Activated CD4-positive, alpha-beta T cell treated with anti-CD3 and anti-CD28 coated beads for 24 hours (primary cell): ENCODE data around the gene TAF1B.
A peak's percentile ranks its signal among the peaks of the same experiment; 100 is the strongest.

Experiments
- DNase-seq, 2 donors: peaks; one replicate each; pipeline ENCODE4 v3.0.0-alpha.2; 2020; ENCODE audit warnings: low read depth in 2 of 2

Gene TAF1B

GRCh38 chr2:9941996-9942390 is 98.7 kb downstream of the TAF1B start:
- no peak for DNase-seq

GRCh38 chr2:9944330-9944758 is 101.1 kb downstream of the TAF1B start:
- no peak for DNase-seq

DNA sequence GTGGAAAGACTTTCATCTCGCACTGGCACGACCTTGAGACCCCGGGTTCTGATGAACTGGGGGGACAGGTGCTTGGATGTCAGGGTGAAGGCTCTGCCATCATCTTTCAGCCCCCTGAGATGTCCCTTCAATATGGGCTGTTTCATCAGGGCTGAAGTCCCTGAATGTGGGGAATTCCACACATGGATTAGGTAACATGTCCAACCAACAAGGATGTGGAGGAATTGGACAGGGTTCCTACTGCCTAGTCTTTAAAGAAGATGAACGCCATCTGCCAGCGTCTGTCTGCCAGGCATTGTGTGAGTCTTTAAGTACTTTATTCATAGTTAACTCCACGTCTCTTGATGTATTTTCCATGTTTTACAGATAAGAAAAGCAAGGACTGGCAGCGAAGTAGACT is 102.3 kb downstream of the TAF1B start:
- DNase-seq = no peak

- no peak for DNase-seq
These were observed 102.8 kb downstream of the TAF1B start for GRCh38 chr2:9946076-9946475.

DNA sequence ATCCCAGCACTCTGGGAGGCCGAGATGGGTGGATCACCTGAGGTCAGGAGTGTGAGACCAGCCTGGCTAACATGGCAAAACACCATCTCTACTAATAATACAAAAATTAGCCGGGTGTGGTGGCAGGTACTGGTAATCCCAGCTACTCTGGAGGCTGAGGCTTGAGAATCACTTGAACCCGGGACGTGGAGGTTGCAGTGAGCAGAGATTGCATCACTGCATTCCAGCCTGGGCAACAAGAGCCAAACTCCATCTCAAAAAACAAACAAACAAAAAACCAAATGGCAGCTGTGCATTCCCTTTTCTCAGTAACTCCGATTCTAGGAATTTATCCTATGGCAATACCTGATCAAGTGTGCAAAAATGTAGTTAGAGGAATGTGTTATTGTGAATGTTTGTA is 103.5 kb downstream of the TAF1B start:
- no peak for DNase-seq

DNA sequence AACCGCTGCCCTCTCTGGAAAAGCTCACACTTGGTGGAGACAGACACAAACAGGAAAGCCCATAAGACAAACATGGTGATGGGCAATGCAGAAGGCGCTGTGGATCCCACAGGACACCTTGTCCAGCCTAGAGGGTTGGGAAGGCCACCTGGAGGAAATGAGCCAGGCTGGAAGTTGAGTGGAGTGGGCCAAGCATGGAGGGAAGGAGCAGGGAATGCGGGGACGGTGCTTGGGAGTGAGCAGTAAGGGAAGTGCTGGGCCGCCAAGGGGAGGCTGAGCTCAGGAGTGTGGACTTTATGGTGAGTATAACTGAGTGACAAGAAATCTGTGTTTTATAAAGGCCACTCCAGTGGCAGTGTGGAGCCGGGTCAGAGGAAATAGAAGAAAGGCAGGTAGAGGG is 105.4 kb downstream of the TAF1B start:
- no peak for DNase-seq

GRCh38 chr2:9949239-9949991 is 106.1 kb downstream of the TAF1B start:
- DNase-seq = no peak

DNA sequence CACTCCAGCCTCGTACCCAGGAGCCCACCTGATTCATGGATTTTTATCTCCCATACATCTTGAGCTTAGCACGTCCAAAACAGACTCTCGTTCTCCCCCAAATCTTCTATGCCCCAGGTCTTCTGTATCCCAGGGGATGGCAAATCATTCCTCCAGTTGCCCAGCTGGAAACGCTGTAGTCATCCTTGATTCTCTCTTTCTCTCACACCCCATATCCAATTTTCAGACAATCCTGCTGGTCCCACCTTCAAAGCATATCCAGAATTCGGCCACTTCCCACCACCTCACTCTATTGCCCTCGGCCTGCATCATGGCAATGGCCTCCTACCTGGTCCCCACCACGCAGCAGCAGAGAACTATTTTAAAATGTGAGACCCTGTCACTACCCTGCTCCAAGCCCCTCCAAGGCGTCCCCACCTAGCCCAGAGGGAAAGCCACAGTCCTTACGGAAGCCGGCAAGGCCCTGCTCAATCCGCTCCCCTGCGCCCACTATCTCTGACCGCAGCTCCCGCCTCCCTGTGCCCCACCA is 106.8 kb downstream of the TAF1B start:
- no peak for DNase-seq

GRCh38 chr2:9950521-9951271 is 107.4 kb downstream of the TAF1B start:
- peak; percentile 18 to 25 for DNase-seq

DNA sequence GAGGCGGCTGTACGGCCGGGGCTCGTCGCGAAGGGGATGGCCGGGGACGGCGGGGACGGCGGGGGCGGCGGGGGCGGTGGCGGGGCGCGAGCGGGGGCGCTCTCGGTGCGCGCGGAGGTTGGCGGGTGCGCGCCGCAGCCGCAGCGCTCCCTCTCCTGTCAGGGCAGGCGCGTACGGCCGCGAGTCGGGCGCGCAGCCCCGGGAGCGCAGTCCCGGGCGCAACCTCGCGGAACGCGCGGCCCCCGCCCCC is 107.9 kb downstream of the TAF1B start:
- no peak for DNase-seq

DNA sequence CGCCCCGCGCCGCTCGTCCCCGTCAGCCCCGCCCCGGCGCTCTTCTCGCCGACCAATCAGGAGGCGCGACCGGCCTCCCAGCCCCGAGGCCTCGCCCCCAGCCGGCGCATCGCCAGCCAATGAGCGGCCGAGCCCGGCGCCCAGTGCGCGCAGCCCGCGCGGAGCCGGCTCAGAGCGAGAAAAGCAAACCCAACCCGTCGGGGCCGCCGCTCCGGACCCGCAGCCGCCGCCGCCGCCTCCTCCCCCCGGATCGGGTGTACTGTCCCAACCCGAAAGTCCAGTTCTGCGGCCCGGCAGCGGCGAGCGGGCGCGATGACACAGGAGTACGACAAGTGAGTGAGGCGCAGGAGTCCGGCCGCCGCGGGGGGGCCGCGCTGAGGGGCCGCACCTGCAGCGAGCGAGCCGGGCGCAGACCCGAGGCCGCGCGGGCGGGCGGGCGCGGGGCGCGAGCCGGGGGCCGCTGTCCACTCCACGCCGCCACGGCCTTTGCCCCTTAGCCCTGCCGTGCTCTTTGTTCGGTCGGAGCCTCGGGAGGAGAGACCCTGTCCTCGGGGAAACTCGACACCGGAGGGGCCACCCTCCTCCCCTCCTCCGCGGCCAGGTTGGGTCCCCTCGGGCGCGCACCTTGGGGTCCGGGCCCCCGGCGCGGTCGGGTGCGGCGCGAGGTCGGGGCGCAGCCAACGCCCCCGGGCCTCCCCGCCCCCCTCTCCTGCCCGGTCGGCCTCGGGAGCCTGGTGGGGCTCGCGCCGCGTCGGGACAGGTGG is 108.4 kb downstream of the TAF1B start, which contains the start of gene GRHL1:
Gene GRHL1 (plus strand): TSS at position 172 of the 764 bp plus-strand sequence. CDS start 141 bp downstream, at position 313.
- peak; percentile 79 to 84 for DNase-seq

DNA sequence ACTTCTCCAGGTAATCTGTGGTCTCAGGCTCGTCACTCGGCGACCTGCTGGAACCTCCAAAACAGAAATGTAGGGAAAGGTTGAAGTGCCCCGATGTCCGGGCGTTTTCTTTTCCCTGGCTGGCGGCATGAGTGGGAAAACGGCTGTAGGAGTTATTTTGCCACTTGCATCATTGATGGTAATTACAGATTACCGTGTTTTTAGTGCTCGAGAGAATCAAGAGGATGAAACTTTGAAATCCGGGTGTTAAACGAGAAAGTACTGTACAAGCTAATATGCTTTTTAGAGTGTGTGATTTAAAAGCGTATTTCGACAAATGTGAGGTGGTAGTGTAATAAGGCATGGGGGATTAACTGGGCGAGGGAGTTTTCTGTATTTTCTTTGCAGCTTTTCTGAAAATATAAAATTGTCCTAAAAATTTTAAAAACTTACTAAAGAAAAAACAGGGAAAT is 109.0 kb downstream of the TAF1B start:
- DNase-seq = no peak

- no peak for DNase-seq
These were observed 109.7 kb downstream of the TAF1B start for GRCh38 chr2:9952856-9953503.

DNA sequence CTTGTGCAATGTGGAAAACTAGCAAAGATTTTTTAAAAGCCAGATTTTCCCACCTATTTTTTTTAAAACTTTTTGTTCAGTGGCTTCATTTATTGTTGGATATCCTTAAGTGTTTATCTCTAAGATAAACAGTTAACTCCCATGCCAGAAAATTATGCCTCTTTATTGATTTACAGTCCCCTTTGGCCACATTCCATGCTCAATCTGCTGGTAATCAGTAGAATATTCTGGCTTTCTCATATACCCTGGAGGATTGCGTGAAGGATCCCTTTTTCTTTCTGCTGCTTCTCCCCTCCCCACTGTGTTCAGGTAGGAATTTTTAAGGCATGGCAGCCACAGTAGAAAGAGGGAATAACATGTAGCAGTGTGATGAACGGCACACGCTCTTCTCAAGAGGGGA is 110.9 kb downstream of the TAF1B start:
- DNase-seq = no peak

DNA sequence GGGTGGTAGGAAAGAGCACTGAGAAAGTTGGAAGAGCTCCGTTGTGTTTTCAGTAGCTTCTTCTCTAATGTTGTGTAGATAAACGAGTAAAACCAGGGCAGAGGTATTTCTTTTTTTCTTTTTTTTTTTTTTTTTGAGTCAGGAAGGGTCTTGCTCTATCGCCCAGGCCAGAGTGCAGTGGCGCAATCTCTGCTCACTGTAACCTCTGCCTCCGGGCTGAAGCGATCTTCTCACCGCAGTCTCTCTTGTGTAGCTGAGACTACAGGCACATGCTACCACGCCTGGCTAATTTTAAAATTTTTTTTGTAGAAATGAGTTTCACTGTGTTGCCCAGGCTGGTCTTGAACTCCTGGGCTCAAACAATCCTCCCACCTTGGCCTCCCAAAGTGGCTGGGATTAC is 114.8 kb downstream of the TAF1B start:
- no peak for DNase-seq

- no peak for DNase-seq
These were observed 116.0 kb downstream of the TAF1B start for GRCh38 chr2:9959262-9959661.

- no peak for DNase-seq
These were observed 117.7 kb downstream of the TAF1B start for GRCh38 chr2:9961013-9961412.

DNA sequence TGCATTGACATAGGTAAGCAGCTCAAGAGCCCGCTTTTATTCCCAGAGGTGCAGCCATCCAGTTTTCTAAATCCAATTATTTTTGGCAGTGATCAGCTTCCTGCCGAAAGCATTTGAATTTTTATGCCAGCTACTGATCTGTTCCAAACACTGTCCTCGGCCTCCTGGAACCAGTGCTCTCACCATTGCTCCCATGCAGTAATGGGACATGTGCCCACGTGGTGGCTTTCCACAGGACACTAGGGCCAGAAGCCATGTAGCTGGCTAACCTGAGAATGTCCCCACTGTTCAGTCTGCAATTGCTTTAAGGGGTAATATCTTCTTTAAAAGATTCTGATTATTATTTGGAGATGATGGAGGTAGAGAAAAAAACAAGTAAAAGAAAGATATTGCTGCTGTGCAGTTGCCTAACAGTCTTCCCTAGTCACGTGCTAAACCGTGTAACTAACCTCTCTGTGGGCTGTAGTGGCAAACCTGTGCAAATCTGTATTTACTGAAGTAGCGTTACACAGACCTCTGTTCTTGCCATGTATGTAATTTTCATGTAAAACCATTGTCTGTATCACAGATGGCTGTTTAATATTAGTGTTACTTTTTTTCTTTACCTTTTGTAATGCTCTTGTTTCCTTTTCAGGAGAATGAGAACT is 121.2 kb downstream of the TAF1B start:
- no peak for DNase-seq

GRCh38 chr2:9965119-9965822 is 122.0 kb downstream of the TAF1B start:
- no peak for DNase-seq

GRCh38 chr2:9966491-9967022 is 123.3 kb downstream of the TAF1B start:
- no peak for DNase-seq
